Occipital lobe (tissue), 2 donors: ENCODE data around the gene FRMD6. TPM values are rescaled to one million over a fixed set of nuclear protein-coding genes. Genes with fewer than 3 reads are reported as not detected.
A peak's percentile ranks its signal among the peaks of the same experiment; 100 is the strongest.
"Not testable (repeated sequence)": the region's sequence is repeated elsewhere in the genome, so short reads cannot be mapped to it uniquely, and the experiment has no call there.

Experiments
- DNase-seq: peaks from one replicate; lab custom pipeline; 2025; lab: John Stamatoyannopoulos, UW
- total RNA-seq: library from RNA; depleted of rRNA; stranded (reverse); fragments of >200 nt; gene quantifications from one replicate; pipeline ENCODE4 v1.2.3, GENCODE V29; 2014

FRMD6 gene
- total RNA-seq, 1 donor from 2014 or later, result 20.3 TPM

DNA sequence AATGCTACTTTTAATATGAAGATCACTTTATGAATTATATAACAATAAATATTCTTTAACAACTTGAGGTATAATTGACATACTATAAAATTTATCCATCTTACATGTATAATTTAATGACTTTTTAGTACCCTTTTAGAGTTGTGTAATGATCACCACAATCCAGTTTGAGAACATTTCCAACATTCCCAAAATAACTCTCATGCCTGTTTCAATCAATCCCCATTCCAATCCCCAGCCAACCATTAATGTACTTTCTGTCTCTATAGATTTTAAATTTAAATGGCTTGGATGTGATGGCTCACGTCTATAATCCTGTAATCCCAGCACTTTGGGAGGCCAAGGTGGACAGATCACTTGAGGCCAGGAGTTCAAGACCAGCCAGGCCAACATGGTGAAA, 23.5 kb upstream of the FRMD6 start:
- DNase-seq, result no peak

DNA sequence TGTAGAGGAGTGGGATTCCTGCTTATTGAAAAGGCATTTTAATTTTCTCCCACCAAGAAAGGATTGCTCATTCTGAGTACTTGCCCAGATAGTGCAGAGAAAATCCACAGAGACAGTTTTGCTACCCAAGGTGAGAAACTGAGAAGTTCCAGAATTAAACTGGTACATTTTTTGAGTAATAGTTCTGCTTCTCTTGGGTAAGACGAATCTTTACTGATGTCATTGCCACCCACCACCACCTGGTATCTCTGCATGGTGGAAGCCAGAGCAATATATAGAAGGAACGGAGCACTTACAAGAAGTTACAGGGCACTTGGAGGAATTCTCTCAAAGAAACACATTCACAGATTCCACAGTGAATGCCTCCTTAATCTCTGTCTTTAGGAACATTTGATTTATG, 20.7 kb upstream of the FRMD6 start:
- DNase-seq, result no peak

DNA sequence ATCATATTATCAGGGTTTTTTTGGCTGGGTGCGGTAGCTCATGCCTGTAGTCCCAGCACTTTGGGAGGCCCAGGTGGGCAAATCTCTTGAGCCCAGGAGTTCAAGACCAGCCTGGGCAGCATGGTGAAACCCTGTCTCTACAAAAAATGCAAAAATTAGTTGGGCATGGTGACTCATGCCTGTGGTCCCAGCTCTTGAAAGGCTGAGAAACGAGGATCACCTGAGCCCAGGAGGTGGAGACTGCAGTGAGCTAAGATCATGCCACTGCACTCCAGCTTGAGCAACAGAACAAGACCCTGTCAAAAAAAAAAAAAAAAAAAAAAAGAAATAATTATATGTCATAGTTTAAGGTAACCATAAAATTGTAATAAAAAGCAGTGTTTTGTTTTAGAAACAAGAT, 18.4 kb upstream of the FRMD6 start:
- not testable (repeated sequence) for DNase-seq

DNA sequence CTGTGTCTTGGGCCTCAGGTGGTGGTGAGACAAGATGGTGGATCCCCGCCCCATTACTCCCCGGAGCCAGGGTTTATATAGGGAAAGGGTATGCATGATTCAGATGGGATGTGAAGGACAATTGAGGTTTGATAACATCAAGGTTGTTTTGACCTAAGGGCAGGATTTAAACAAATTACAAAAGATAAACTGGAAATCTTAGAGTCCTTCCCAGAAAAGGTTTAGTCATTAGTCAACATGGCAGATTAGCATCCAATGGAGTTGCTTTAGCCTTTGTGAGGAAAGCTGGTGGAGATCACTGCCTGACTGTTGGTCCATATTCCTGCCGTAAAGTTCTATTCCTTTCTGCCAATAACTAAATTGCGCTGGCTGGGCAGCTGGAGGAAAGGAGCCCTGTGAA, 15.6 kb upstream of the FRMD6 start:
- DNase-seq, result no peak

DNA sequence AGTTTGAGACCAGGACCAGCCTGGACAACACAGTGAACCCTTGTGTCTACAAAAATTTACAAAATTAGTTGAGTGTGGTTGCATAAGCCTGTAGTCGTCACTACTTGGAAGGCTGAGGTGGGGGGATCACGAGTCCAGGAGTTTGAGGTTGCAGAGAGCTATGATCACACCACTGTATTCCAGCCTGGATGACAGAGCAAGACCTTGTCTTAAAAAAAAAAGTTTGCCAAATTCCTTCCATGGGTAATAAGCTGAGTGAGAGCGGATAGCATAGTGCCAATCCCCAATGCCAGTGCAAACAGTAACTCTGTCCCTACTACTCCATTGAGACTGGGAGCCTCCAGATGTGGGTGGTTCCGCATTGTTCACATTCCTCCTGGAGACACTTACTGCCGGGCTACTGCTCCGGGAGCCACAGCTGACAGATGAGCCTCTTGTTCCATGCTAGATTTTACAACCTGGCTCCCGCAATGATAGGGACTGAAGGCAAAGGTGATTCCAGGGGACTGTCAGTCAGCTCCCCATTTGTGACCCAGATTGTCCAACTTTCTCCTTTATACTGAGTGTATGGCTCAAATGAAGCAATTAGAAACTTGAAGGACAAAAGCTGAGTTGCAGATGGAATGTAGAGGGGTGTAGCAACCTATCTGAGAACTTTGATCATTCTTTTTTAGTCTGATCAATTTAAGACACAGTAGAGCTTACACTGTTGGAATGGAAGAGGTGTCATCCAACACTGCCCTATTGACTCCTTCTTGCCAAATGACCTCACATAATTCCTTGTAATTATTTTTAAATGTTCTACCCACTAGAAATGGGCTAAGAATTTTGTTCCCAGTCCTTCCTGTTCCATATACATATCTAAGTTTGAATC, 13.4 kb upstream of the FRMD6 start:
- DNase-seq, result no peak

DNA sequence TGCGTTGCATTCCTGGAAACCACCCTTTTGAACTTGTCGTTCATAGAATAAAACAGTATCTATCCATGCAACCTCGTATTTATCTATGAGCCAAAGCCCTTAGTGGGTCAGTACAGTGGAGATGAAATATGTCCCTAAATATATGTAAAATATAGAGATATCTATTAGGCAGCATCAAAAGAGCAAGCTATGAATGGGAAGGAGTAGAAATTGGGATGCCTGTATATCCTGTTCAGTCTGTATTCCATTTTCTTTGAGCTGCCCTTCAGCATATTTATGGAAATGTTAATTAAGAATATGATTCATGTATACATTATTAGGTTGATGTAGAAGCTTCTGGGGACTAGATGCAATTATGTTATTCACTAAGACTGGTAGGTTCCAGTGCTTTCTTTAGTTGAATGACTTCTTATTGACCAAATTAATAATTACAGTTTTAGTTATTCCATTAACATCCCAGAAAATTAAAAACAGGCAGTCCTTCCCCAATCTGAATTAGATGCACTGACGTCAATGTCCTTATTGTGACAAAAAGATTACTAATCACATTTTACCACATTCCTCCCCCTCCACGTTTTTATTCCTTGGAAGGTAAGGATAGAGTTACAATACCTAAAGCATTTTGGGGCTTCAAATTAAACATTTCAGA, 11.9 kb upstream of the FRMD6 start:
- DNase-seq, result no peak

DNA sequence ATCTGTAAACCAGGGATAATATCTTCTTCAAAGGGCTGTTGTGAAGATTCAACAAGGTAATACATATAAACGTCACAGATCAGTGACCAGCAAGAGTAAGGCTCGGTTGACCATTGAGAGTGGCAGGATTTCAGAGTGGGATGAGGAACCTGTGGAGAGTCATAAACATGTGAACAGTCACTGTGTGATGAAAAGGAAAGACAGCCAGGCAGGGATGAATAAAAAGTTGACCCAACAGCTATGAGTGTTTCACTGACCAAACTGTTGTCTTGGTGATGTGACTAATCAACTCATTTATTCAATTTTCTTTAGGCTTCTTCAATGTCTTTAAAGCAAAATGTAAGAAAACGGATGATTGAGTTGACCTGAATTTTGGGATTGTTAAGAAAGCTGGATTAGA, 8.6 kb upstream of the FRMD6 start:
- DNase-seq, result no peak

DNA sequence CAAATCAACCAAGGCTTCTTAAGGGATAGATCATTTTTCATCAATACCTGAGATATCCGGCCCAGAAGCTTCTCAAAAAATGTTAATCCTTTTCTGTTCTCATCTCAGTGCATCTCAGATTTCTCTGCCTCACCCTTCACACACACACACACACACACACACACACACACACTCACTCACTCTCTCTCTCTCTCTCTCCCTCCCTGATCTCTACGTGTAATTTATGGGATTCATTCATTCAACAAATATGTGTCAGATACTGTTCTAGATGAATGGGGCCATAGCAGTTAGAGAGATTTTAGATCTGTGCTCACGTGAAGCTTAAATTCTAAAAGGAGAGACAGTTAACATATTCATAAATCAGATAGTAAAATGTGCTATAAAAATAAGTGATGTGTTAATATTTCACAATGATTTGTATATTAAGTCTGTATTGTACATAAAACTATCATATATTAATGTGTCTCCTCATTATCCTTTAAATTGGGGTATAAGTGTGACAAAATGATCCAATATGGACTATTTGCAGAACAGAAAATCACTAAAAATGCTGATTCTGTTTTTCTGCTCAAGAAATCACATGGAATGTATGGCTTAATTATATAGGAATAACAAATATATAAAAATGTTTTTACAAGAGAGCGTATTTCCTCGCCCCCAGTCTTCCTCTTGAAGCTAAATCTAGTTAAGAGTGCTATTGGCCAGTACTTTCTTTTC, 7.3 kb upstream of the FRMD6 start:
- DNase-seq, result no peak

DNA sequence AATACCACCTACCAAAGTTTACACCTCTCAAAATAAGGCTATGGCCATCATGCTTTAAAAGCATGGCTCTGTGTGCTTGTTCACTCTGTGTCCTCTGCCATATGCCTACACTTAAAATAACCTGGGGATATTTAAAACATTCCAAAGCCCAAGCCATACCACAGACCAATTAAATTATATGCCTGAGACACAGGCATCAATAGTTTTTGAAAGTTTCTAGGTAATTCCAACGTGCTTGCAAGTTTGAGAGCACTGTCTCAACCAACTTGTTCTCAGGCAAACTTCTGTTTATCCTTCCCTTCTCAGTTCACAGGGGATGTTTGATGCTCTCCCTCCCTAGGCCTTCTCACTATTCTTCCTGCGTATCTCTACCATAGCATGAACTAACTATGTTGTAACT, 3.4 kb upstream of the FRMD6 start:
- no peak for DNase-seq

DNA sequence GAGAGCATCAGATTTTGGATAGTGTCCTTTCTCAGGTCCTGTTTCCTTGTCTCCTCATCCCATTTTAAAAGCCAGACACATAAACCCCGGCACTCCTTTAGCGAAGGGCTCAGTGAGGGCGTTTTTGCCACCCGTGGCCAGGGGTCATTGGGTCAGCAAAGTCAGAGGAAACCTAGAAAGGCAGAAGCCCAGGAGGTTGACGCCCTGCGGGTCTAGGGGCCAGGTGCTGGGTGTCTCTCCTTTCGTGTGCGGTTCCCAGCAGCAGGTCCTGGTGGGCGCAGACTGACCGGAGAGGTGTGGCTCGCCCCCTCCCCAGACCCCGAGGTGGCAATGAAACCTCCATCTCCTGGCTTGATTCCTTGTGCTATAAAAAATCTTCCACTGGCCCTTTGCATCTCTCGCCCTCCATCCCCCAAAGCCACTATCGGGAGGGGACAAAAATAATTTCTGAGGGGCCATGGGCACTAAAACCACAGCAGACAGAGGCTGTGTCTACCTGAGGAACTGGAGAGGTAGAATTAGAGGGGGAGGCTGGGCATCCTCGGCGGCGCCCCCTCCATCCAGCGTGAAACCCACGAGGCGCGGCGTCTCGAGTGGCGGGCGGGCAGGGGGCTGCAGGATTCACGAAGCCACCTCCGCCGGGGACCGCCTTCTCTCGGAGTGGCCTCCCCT, 858 bp upstream of the FRMD6 start:
- DNase-seq, result no peak

DNA sequence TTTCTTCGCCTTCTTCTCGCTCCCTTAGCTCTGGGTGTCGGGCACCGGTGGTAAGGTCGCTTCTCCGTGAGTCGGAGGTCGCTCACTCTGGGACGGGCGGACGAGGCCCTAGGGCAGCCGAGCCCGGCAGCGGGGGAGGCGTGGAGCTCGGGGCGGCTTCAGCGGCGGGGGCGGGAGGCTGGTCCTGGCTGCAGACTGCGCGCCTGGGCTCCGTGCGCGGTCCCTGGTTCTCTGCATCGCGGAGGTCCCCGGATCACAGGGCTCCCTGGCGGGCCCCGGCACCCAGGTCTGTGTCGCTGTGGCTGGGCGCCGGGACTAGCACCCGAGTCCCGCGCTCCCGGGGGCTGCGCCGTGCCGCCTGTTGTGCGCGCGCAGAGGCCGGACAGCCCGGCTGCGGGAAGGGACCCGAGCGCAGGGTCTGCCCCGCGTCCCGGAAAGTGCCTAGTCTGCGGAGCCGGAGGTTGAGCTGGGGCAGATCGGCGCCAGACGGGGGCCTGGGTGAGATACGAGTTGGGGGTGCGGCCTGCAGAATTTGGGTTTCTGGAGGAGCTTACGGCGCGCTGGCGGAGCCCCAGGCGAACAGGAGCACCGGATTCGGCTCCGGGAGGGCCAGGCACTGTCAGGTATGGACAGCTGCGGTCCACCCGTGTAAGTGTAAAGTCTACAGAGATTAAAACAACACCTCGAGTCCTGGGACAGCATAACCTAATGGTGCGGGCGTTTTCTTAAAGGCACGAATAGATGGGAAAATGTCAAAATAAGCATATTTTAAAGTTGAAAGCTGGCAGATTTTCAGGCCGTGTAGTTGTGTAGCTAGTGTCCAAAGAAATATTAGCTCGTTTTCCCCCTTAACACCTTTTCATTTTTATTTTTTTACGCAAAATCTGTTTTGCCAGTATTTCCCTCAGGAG, 713 bp downstream of the FRMD6 start:
- peak; percentile 58 for DNase-seq

DNA sequence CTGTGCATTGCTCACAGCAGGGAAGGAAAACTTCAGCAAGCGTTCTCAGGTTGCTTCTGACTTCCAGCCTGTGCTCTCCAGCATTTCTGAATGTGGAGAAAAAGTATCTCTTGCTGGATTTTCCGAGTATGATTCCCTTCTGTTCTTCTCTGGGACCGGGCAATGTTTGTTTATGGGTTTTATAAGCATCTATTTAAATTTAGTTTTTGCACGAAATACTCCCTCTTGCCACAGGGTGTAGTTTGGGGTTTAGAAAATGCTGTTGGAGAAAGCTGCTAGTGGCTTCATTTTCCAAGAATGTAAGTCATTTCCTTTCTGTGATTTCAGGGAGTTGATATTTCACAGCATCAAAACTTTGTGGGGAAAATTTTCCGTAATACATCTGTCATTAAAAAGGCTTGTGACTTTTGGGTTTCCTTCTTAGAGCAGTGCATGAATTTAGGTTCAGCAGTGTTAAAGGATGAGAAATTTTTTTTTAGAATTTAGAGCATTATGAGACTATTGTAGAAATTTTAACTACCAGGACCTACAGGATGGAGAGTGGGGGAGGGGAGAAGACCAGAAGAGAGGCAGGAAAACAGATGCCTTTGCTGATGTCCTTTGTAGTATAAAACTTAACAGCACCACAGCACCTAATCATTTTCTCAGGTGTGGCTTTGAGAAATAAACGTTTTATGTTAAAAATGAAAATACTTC, 1.5 kb downstream of the FRMD6 start:
- DNase-seq, result no peak

DNA sequence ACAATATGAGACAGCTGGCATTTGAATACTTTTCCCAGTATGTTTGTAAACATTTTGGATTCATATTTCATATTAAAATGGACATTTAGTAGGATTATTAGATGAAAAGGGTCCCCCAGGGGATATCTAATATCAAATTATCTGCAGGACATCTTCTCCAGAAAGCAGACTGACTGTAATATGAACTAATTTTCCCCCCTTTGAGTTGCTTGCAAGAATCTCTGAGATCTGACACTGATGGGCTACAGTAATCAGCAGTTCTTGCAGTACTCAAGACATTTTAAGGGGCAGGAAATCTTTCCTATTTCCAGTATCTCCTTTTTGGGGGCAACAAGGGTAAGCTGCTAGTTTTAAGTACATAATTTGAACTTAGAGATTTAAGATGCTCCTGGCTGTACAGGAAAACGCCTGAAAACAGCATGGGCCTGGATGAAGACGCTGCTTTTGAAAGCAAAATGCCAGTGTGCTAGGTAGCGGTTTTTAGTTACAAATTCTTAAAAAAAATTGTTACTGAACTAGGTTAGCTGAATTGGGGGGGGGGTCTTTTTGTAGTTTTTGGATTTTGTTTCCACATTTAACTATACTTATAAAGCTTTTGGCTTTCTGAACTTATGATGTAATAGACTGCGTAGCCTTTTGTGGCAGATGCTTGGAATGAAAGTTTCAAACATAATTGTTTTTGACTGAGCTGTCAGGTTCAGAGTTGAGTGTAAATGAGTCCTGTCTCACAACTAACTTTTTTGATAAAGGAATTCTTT, 2.2 kb downstream of the FRMD6 start:
- no peak for DNase-seq

DNA sequence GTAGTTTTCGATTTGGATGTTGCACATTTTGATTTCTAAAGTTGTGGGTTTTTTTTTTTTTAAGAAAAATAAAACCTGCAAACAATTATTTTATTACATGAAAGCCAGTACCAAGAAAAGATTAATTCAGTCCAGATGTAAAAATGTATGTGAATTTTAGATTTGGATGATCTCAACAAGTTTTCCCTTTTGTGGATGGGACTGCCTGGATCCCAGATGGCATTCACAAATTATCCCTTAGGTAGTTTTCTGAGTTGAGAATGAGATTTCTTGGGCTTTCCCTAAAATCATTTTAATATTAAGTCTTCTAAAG, 2.8 kb downstream of the FRMD6 start:
- no peak for DNase-seq

DNA sequence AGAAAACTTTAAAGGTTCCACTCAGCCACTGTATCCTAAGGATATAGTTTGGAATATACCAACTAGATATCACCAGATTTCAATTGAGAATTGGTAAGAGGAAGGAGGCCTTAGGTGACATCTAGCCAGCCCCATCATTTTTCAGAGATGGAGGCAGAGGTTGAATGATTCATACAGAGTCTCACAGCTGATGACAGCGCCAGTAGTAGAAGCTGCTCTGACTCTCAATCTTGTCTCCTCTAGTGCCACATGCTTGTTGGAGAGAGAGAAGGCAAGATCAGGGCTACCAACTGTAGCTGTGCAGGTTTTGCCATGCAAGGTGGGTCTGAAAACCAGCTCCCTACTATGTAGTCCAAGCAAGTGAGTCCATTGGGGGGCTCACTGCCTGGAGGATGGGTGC, 6.1 kb downstream of the FRMD6 start:
- no peak for DNase-seq

DNA sequence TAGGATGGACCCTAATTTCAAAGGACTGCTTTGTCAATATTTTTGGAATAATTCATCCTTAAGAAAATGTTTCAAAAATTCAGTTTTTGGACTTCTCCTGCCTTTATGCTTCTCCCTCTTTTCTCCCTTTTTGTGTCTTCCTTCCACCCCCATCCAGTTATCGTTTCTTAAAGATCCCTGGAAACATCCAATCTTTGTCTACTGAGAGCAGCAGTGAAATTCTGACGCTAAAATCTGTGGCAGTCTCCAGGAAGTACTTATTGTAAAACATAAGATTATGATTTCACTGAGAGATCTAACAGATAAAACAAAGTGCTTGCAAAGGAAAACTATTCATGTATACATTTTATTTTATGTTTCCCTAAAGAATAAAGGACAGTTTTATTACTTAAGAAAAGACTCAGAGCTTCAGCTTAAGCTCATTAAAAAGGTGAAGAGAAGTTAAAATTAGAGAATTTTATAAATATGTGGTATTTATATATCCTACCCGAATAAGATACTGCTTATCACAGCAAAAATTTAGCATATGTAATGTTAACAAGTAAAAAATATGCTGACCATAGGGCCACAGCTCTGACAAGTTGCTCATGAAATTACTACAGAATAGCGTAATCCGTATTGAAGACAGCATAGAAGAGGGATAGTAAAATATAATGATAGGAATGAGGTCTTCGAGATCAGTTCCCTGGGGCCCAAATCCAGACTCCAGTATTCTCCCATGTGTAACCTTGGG, 6.9 kb downstream of the FRMD6 start:
- no peak for DNase-seq

DNA sequence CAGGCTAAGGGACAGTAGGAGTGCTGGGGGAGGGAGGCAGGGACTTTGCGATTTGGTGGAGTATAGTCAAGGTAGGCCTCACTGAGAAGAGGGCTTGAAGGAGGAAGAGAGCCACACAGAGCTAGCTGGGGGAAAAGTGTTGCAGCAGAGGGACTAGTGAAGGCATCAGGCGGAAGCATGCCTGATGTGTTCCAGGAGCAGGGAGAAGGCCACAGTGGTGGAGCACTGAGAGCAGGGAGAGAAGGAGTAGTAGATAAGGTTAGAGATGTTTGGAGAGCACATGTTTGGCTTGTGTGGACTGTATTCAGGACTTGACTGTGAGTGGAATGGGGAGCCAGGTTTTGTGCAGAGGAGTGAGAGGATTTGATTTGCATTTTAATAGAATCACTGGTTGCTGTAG, 9.0 kb downstream of the FRMD6 start:
- no peak for DNase-seq

DNA sequence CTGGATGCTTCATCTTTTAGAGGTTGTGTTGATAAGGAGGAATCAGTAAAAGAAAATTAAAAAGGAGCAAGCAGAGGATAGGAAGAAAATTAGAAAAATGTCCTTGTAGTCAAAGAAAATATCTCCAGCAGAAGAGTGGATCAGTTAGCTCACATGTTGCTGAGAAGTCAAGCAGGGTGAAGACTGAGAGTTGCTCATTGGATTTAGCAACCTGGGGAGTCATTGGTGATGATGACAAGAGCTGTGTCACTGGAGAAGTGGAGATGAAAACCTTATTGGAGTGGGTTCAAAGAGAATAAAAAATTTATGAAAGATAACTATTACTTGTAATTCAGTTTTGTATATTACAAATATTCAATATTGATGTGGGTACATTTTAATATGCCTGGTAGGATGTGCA, 9.8 kb downstream of the FRMD6 start:
- DNase-seq, result no peak

DNA sequence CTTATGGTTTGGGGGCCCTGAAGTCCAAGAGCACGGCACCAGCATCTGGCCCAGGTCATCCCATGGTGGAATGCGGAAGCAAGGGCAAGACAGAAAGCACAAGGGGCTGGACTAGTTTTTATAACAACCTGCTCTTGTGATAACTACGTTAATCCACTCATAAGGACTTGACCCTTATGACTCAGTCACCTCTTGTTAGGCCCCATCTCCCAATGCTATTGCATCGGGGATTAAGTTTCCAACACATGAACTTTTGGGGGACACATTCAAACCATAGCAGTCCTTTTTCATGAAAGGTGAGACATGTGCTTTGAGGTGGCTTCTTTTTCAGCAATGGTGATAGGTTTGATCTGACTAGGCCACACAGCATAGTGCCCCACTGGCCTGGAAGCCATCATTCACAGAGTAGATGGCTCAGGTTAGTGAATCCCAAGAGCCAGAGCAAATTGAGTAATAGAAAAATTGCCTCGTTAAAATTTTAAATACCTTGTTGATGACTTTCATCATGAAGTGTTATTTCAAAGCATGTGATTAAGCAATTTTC, 12.1 kb downstream of the FRMD6 start:
- no peak for DNase-seq
